ENCODE data around the gene ANKLE2. TPM values are rescaled to one million over a fixed set of nuclear protein-coding genes. Genes with fewer than 3 reads are reported as not detected.

The ANKLE2 gene
- total and polyA plus RNA-seq, 10 donors: 25.7 to 86.5 (median 76.2) TPM

DNA sequence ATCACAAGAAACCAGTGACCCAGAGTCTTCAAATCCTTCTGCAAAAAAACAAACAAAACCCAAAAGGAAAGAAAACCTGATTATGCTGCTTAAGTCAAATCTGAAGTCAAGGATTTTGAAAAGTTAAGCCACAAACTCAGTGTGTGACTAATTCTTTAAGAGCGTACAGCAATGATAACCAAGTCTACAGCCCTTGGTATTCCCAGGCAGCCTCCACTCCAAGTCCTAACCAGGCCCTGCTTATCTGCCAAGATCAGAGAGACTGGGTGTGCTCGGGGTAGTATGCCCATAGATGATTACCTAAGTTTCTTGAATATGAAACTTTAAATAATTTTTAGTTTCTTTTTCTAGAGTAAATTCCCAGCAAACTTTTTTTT is 37.9 kb downstream of the ANKLE2 start:
- intact Hi-C loops (cut with DNase I; ENCODE audit: low total_unique reads): no loop called here
- Histone ChIP-seq H3K4me3 (no peak overlapping the region), H3K36me3 (peaks cover 9 to 100% (median 98%) of the 10 kb centered on the region in 6 donors), H3K4me1 (no peaks in the 10 kb centered on the region), H3K27ac (no peak overlapping the region), H3K9me3 (no peaks in the 10 kb centered on the region), H3K27me3 (replicated peaks in 1 of 7) (no peaks in the 10 kb centered on the region)
- WGBS, 5 donors: 86 to 97% (median 94%) methylated on average over 2 of the region's 2 CpGs
- TF ChIP-seq, protein P1, sequence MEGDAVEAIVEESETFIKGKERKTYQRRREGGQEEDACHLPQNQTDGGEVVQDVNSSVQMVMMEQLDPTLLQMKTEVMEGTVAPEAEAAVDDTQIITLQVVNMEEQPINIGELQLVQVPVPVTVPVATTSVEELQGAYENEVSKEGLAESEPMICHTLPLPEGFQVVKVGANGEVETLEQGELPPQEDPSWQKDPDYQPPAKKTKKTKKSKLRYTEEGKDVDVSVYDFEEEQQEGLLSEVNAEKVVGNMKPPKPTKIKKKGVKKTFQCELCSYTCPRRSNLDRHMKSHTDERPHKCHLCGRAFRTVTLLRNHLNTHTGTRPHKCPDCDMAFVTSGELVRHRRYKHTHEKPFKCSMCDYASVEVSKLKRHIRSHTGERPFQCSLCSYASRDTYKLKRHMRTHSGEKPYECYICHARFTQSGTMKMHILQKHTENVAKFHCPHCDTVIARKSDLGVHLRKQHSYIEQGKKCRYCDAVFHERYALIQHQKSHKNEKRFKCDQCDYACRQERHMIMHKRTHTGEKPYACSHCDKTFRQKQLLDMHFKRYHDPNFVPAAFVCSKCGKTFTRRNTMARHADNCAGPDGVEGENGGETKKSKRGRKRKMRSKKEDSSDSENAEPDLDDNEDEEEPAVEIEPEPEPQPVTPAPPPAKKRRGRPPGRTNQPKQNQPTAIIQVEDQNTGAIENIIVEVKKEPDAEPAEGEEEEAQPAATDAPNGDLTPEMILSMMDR (IDR thresholded peaks at IDR 0.05 in 8 of 11, conservative IDR thresholded peaks at IDR 0.05 in 3 of 11): no peak
- no peak for TF ChIP-seq POLR2AphosphoS5 (IDR thresholded peaks at IDR 0.05)
- TF ChIP-seq POLR2A (IDR thresholded peaks at IDR 0.05): no peak
- DNase-seq: no peak

DNA sequence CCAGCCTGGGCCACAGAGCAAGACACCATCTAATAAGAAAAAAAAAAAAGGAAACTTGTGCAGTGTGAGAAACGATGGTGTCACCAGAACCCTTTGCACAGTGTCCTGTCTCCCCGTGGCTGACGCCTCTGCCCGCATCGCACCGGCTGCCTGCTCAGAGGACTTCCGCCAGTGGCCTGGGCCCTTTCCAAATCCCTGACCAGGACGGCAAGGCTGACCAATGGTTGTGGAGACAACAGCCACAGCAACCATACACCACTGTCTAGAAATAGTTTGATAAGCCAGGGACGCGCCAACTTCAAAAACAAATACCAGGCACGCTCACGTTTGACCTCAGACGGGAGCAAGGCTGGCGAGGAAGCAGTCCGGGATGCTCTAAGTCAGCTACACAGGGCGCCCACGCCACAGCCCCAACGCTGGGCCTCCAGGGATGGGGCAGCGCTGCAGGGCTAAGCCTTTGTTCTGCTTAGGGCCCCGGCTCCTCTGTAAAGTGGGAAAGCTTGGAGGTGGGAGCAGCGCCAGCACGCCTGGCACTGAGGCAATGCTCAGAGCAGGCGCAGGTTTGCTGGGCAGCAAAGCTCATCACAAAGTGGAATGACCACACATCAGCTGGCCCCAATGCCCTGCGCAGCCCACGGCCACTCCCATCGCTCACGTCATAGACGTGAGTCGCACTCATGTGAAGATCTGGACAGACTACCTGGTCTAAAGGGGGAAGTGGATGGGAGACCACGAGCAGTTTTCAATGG is 38.4 kb downstream of the ANKLE2 start:
- DNase-seq: no peak
- WGBS, 5 donors: 86 to 94% (median 89%) methylated on average over 16 to 30 of the region's 30 CpGs
- intact Hi-C loops (cut with DNase I; ENCODE audit: low total_unique reads): no loop called here
- no peak overlapping the region for H3K4me3 ChIP-seq
- no peak overlapping the region for H3K27ac ChIP-seq
- no peaks in the 10 kb centered on the region for H3K27me3 ChIP-seq (replicated peaks in 1 of 7)
- no peaks in the 10 kb centered on the region for H3K9me3 ChIP-seq
- H3K4me1 ChIP-seq: no peaks in the 10 kb centered on the region
- TF ChIP-seq, protein P1 (IDR thresholded peaks at IDR 0.05 in 8 of 11, conservative IDR thresholded peaks at IDR 0.05 in 3 of 11): no peak
- TF ChIP-seq POLR2AphosphoS5 (IDR thresholded peaks at IDR 0.05) (no peak), POLR2A (IDR thresholded peaks at IDR 0.05) (no peak)
- H3K36me3 ChIP-seq: peaks cover 9 to 100% (median 95%) of the 10 kb centered on the region in 6 donors

DNA sequence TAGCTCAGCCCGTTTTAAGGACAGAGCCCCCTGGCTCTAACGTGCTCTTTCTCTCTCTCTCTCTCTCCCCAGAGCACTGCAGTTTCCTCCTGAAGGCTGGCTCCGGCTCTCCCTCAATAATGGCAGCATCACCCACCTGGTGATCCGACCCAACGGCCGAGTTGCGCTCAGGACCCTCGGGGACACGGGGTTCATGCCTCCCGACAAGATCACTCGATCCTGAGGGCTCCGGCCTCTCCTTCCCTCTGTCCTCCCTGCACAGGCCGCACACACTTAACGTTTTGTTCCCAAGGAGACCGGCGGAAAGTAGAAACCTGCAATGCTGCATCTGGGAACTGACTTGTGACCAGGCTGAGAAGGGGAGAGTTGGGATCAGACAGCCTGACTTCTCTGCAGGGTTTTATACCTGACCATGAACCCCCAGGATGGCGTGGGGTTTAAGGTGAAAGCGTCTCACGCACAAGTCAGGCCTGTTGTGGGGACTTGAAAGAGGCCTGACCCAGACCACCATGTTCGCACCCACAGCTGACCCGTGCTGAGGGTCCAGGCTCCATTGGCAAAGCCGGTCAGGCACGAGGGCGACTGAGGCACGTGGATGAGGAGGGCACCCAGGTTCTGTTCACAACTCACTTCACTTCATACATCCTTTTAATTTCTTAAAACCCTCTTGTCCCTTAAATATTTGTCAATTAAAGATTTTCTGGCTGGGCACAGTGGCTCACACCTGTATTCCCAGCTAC is 40.9 kb downstream of the ANKLE2 start:
- TF ChIP-seq POLR2AphosphoS5 (IDR thresholded peaks at IDR 0.05): peak in 1 of 3 donors; percentile 51
- TF ChIP-seq, protein P1 (IDR thresholded peaks at IDR 0.05 in 8 of 11, conservative IDR thresholded peaks at IDR 0.05 in 3 of 11): no peak
- H3K27me3 ChIP-seq (replicated peaks in 1 of 7): no peaks in the 10 kb centered on the region
- no peak for DNase-seq
- no peak overlapping the region for H3K4me3 ChIP-seq
- no peaks in the 10 kb centered on the region for H3K4me1 ChIP-seq
- intact Hi-C loops (cut with DNase I; ENCODE audit: low total_unique reads): no loop called here
- peaks cover 3 to 100% (median 90%) of the 10 kb centered on the region in 6 donors for H3K36me3 ChIP-seq
- H3K27ac ChIP-seq: no peak overlapping the region
- 93 to 95% (median 95%) methylated on average over 25 of the region's 25 CpGs for WGBS, 5 donors
- no peaks in the 10 kb centered on the region for H3K9me3 ChIP-seq

DNA sequence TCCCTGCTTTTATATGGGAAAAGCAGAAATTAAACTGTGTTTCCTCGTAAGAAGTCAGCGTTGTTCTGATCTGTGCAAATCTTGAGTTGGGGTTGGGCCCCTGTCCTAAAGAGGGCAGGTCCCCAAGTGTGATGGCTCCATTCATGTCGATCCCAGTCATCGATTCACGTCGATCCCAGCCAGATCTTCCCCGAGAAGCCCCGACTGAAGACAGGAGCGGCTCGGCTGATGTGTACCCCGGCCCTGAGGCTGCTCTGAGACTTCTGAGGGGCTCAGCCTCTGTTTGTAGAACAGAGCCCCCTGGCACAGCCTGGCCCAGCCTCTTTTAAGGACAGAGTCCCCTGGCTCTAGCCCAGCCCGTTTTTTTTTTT is 41.7 kb downstream of the ANKLE2 start:
- DNase-seq: no peak
- TF ChIP-seq POLR2AphosphoS5 (IDR thresholded peaks at IDR 0.05) (no peak), POLR2A (IDR thresholded peaks at IDR 0.05) (no peak)
- H3K4me3 ChIP-seq: no peak overlapping the region
- WGBS, 5 donors: 89 to 95% (median 92%) methylated on average over 12 of the region's 12 CpGs
- no peaks in the 10 kb centered on the region for H3K27me3 ChIP-seq (replicated peaks in 1 of 7)
- H3K27ac ChIP-seq: no peak overlapping the region
- H3K9me3 ChIP-seq: no peaks in the 10 kb centered on the region
- intact Hi-C loops (cut with DNase I; ENCODE audit: low total_unique reads): no loop called here
- peaks cover 3 to 100% (median 85%) of the 10 kb centered on the region in 6 donors for H3K36me3 ChIP-seq
- H3K4me1 ChIP-seq: no peaks in the 10 kb centered on the region

Measured in spleen (tissue), 11 donors.